K562 (cell line): ENCODE data around the gene PTPN14. TPM values are rescaled to one million over a fixed set of nuclear protein-coding genes. Genes with fewer than 3 reads are reported as not detected.

Source experiments
- ATAC-seq: fragments of 200-7000 bp; cut with Tn5 transposase; 3 replicates; pipeline ENCODE4 v1.9.1; 2020; ENCODE audit warnings: moderate library complexity
- BruUV-seq: library from RNA; stranded (reverse); fragments of 400-500 nt; replicated peaks from 2 replicates; lab custom pipeline; 2021; lab: Mats Ljungman, UMichigan
- CTCF ChIA-PET: fragments of 300-600 bp; formaldehyde crosslinking; extraction: SDS; loops from one replicate; lab custom pipeline; 2021; ENCODE audit warnings: low intra/inter-chr PET ratio; lab: Yijun Ruan, JAX
- POLR2A ChIA-PET: fragments of 300-600, 350-650 bp; sonication (Branson Sonifier 250); formaldehyde crosslinking; extraction: SDS; loops from one replicate; lab custom pipeline; 2021; ENCODE audit warnings: antibody characterized with exemption, inconsistent platforms; lab: Yijun Ruan, JAX
- DNase-seq, 4 experiments: peaks; one replicate each; pipeline versions ENCODE4 v3.0.0 to v3.0.0-alpha.2; 2011 to 2018; ENCODE audit warnings: low spot score in 3 of 4, mixed read lengths in 3 of 4; ENCODE audit errors: extremely low read depth in 1 of 4
- FAIRE-seq: peaks from 2 replicates; lab custom pipeline; 2011; peaks lifted over from hg19 to GRCh38; lab: Jason Lieb, UNC
- H2AFZ ChIP-seq: 2 replicates; pipeline ENCODE4 v1.6.0; 2011; ENCODE audit warnings: low read depth, low read length, control low read depth, inconsistent platforms
- H3K27ac ChIP-seq: fragments of 200-600 bp; 3 replicates; pipeline ENCODE4 v1.8.0; 2011; ENCODE audit warnings: low read depth, mild to moderate bottlenecking, control low read depth, inconsistent platforms, low read length, moderate library complexity, mixed read lengths; ENCODE audit errors: extremely low read depth
- H3K27me3 ChIP-seq, 2 experiments: fragments of 300-600 bp in 1 of 2; 2 replicates in 1 of 2; 3 replicates in 1 of 2; pipeline versions ENCODE4 v1.6.0 to v1.8.0; 2011; ENCODE audit warnings: inconsistent platforms in 2 of 2, low read length in 2 of 2, mild to moderate bottlenecking in 1 of 2, mixed read lengths in 1 of 2, moderate library complexity in 1 of 2; ENCODE audit not compliant: control insufficient read depth in 2 of 2, insufficient read depth in 2 of 2
- H3K36me3 ChIP-seq: fragments of 300-600 bp; 3 replicates; pipeline ENCODE4 v1.8.0; 2011; ENCODE audit warnings: mild to moderate bottlenecking, low read length, inconsistent platforms; ENCODE audit not compliant: control insufficient read depth, insufficient read depth
- H3K4me1 ChIP-seq, 2 experiments: fragments of 200-600 bp in 1 of 2; replicated peaks in 1 of 2; 2 replicates in 1 of 2; 3 replicates in 1 of 2; pipeline versions ENCODE4 v1.5.1 to v1.8.0; 2011; ENCODE audit warnings: inconsistent platforms in 2 of 2, low read length in 2 of 2, mild to moderate bottlenecking in 1 of 2, mixed read lengths in 1 of 2, moderate library complexity in 1 of 2; ENCODE audit not compliant: control insufficient read depth in 2 of 2, insufficient read depth in 2 of 2
- H3K4me2 ChIP-seq: 2 replicates; pipeline ENCODE4 v1.6.1; 2011; ENCODE audit warnings: low read length, control low read depth, inconsistent platforms, mixed read lengths; ENCODE audit not compliant: insufficient read depth
- H3K4me3 ChIP-seq: fragments of 200-600 bp; sonication (generic), shearing (Covaris generic); 2 replicates; pipeline ENCODE4 v1.5.1; 2016; ENCODE audit warnings: control low read depth, inconsistent platforms
- H3K79me2 ChIP-seq: fragments of 200-600 bp; 3 replicates; pipeline ENCODE4 v1.8.0; 2011; ENCODE audit warnings: low read length, inconsistent platforms; ENCODE audit not compliant: control insufficient read depth, insufficient read depth
- H3K9ac ChIP-seq, 2 experiments: 2 replicates each; pipeline versions ENCODE4 v1.6.0 to v1.6.1; 2011; ENCODE audit warnings: low read depth in 2 of 2, low read length in 2 of 2, control low read depth in 1 of 2, inconsistent platforms in 1 of 2, mild to moderate bottlenecking in 1 of 2, mixed read lengths in 1 of 2; ENCODE audit not compliant: insufficient read depth in 1 of 2
- H3K9me1 ChIP-seq: one replicate; pipeline ENCODE4 v1.6.0; 2011; ENCODE audit warnings: inconsistent platforms, mild to moderate bottlenecking, low read length, moderate library complexity; ENCODE audit not compliant: control insufficient read depth, insufficient read depth
- H3K9me3 ChIP-seq: replicated peaks from 2 replicates; pipeline ENCODE4 v1.5.1; 2011; ENCODE audit warnings: low read depth, low read length, inconsistent platforms; ENCODE audit not compliant: control insufficient read depth, insufficient read depth
- H4K20me1 ChIP-seq: replicated peaks from 2 replicates; pipeline ENCODE4 v1.6.1; 2011; ENCODE audit warnings: low read length, inconsistent platforms, mixed read lengths; ENCODE audit not compliant: control insufficient read depth, insufficient read depth
- ATF6 ChIP-seq: sonication (generic); formaldehyde crosslinking; IDR thresholded peaks from 2 replicates; pipeline ENCODE4 v1.4.0; 2020; ENCODE audit warnings: mild to moderate bottlenecking, missing genetic modification reagents
- E4F1 ChIP-seq: fragments of 250-450 bp; sonication (Bioruptor Pico); IDR thresholded peaks from 2 replicates; pipeline ENCODE4 v1.5.0; 2021; ENCODE audit warnings: mild to moderate bottlenecking, borderline replicate concordance
- ETV1 ChIP-seq: fragments of 450-650 bp; conservative IDR thresholded peaks from 2 replicates; pipeline ENCODE4 v1.6.1; 2016; ENCODE audit warnings: missing genetic modification characterization, control low read depth, low read depth, missing compliant biosample characterization
- MCM3 ChIP-seq: fragments of 450-650 bp; IDR thresholded peaks from 2 replicates; pipeline ENCODE4 v1.6.1; 2016
- whole genome bisulfite sequencing: fragments of 100-300 bp; shearing (Covaris generic); methylation state at CpG from one replicate; pipeline ENCODE4 v1.1.6; 2016; ENCODE audit warnings: low coverage, mixed read lengths; ENCODE audit not compliant: insufficient coverage; ENCODE audit errors: missing lambda C conversion rate; 5-methylcytosine and 5-hydroxymethylcytosine counted together
- in situ Hi-C: fragments of 300-500 bp; cut with MboI; formaldehyde crosslinking; loops from 4 replicates; pipeline ENCODE4 v1.15.0; 2018; ENCODE audit warnings: inconsistent platforms, mixed read lengths
- intact Hi-C: fragments of 100-400 bp; cut with micrococcal nuclease; formaldehyde crosslinking; loops from 2 replicates; pipeline ENCODE4 v1.14.2; 2022
- polyA plus RNA-seq, 8 experiments: library from polyadenylated mRNA; depleted of rRNA in 4 of 8; stranded (reverse) in 5 of 8; unstranded in 3 of 8; fragments of >200 nt; fragmentation: Nextera tagmentation in 2 of 8; fragmentation: Illumina TruSeq in 1 of 8; extraction: Ambion mirVana in 2 of 8; extraction: Trizol in 1 of 8; gene quantifications; 2 replicates each; pipeline versions ENCODE4 v1.2.1 to v1.2.3, GENCODE V29; 2011 to 2014; ENCODE audit warnings: inconsistent platforms in 1 of 8, missing spikeins in 1 of 8
- total RNA-seq, 7 experiments: library from RNA; depleted of rRNA in 6 of 7; stranded (reverse); fragments of >200 nt in 6 of 7; fragmentation: Illumina TruSeq in 2 of 7; extraction: Trizol in 2 of 7; gene quantifications; 2 replicates each; pipeline versions ENCODE4 v1.2.1 to v1.2.3, GENCODE V29; 2011 to 2021; ENCODE audit warnings: low replicate concordance in 1 of 7

The PTPN14 gene
- total and polyA plus RNA-seq, 9 of the 15 experiments (the other 6 are each of a cell fraction or from before 2014, with no cell fraction given) = 0.01 to 0.29 (median 0.04) TPM; not detected in 6

GRCh38 chr1:214496126-214496525 lies 55.3 kb downstream of the PTPN14 start:
- no peak for TF ChIP-seq E4F1
- no peak for TF ChIP-seq ATF6 (CRISPR knock-in tag)
- TF ChIP-seq ETV1 (tag) = no peak
- no peak for TF ChIP-seq MCM3
- no peak overlapping the region for H3K9ac ChIP-seq
- no peak overlapping the region for H3K4me2 ChIP-seq
- no peak for ATAC-seq
- H3K36me3 ChIP-seq = no peaks in the 10 kb centered on the region
- no TSS peak for BruUV-seq
- H3K4me1 ChIP-seq = no peaks in the 10 kb centered on the region
- H3K79me2 ChIP-seq = no peaks in the 10 kb centered on the region
- no peaks in the 10 kb centered on the region for H4K20me1 ChIP-seq
- no peak for DNase-seq
- H3K27me3 ChIP-seq = peaks cover 5 to 27% of the 10 kb centered on the region in 2 experiments
- WGBS = 21% methylated on average over 4 of the region's 4 CpGs
- in situ Hi-C loops = no loop called here
- no peaks in the 10 kb centered on the region for H3K9me3 ChIP-seq
- H3K27ac ChIP-seq = no peak overlapping the region
- CTCF ChIA-PET = no interaction called here
- POLR2A ChIA-PET = no interaction called here
- H2AFZ ChIP-seq = no peak overlapping the region
- H3K4me3 ChIP-seq = no peak overlapping the region
- H3K9me1 ChIP-seq = no peaks in the 10 kb centered on the region
- FAIRE-seq = no peak
- intact Hi-C loops = no loop called here
